CD4-positive, alpha-beta memory T cell (primary cell): ENCODE measurements around the gene HS3ST4. TPM values are rescaled to one million over a fixed set of nuclear protein-coding genes. Genes with fewer than 3 reads are reported as not detected.
"Not testable (repeated sequence)": the region's sequence is repeated elsewhere in the genome, so short reads cannot be mapped to it uniquely, and the experiment has no call there.

Source experiments
- CTCF ChIA-PET: fragments of 350-600 bp; sonication (Branson Sonifier 250); formaldehyde crosslinking; loops from one replicate; lab custom pipeline; 2021; ENCODE audit warnings: inconsistent platforms; ENCODE audit not compliant: partially characterized antibody; lab: Charles Lee
- POLR2A ChIA-PET: fragments of 350-600 bp; sonication (Branson Sonifier 250); formaldehyde crosslinking; loops from one replicate; lab custom pipeline; 2021; ENCODE audit not compliant: partially characterized antibody; lab: Charles Lee
- DNase-seq, 5 donors: peaks; one replicate each; pipeline versions ENCODE4 v3.0.0 to v3.0.0-alpha.2; 2020 to 2022; ENCODE audit warnings: mixed read lengths in 1 of 5
- H3K27ac ChIP-seq: one replicate; pipeline ENCODE4 v1.7.0; 2013; ENCODE audit warnings: low read depth, low read length
- H3K27me3 ChIP-seq: 2 replicates; pipeline ENCODE4 v1.7.0; 2013; ENCODE audit warnings: mild to moderate bottlenecking, low read length, moderate library complexity; ENCODE audit not compliant: insufficient read depth
- H3K36me3 ChIP-seq: 2 replicates; pipeline ENCODE4 v1.7.0; 2013; ENCODE audit warnings: mild to moderate bottlenecking, low read length, moderate library complexity; ENCODE audit not compliant: insufficient read depth
- H3K4me1 ChIP-seq: 2 replicates; pipeline ENCODE4 v1.7.0; 2013; ENCODE audit warnings: mild to moderate bottlenecking, low read length, moderate library complexity; ENCODE audit not compliant: insufficient read depth
- H3K4me3 ChIP-seq, 2 donors: one replicate each; pipeline ENCODE4 v1.7.0; 2013; ENCODE audit warnings: low read length in 2 of 2, mild to moderate bottlenecking in 1 of 2
- H3K9me3 ChIP-seq, 2 donors: one replicate each; pipeline ENCODE4 v1.7.0; 2013; ENCODE audit warnings: low read length in 2 of 2, control low read depth in 1 of 2; ENCODE audit not compliant: control insufficient read depth in 1 of 2
- H3K27ac Mint-ChIP-seq, 7 donors: one replicate each; pipeline ENCODE4 v1.8.0; 2020 to 2021; ENCODE audit warnings: mixed read lengths in 7 of 7, mild to moderate bottlenecking in 6 of 7, inconsistent platforms in 3 of 7, moderate library complexity in 3 of 7
- H3K27me3 Mint-ChIP-seq, 2 donors: one replicate each; pipeline ENCODE4 v1.8.0; 2020 to 2021; ENCODE audit warnings: mixed read lengths in 2 of 2
- H3K36me3 Mint-ChIP-seq, 2 donors: one replicate each; pipeline ENCODE4 v1.8.0; 2020 to 2021; ENCODE audit warnings: mixed read lengths in 2 of 2, inconsistent platforms in 1 of 2, mild to moderate bottlenecking in 1 of 2
- H3K4me1 Mint-ChIP-seq, 4 donors: one replicate each; pipeline ENCODE4 v1.8.0; 2020 to 2021; ENCODE audit warnings: mixed read lengths in 4 of 4, mild to moderate bottlenecking in 1 of 4
- H3K4me3 Mint-ChIP-seq, 8 donors: one replicate each; pipeline ENCODE4 v1.8.0; 2020 to 2021; ENCODE audit warnings: mixed read lengths in 8 of 8, mild to moderate bottlenecking in 7 of 8, moderate library complexity in 6 of 8, inconsistent platforms in 3 of 8
- H3K9me3 Mint-ChIP-seq, 8 donors: one replicate each; pipeline ENCODE4 v1.8.0; 2020 to 2021; ENCODE audit warnings: mixed read lengths in 8 of 8, mild to moderate bottlenecking in 5 of 8, inconsistent platforms in 3 of 8, moderate library complexity in 1 of 8
- intact Hi-C: fragments of 100-400 bp; cut with micrococcal nuclease; formaldehyde crosslinking; loops from one replicate; pipeline ENCODE4 v1.15.1; 2023
- polyA plus RNA-seq, 2 donors: library from polyadenylated mRNA; unstranded; fragments of 300-500 nt; fragmentation: Illumina TruSeq; gene quantifications; one replicate each; pipeline ENCODE4 v1.2.3, GENCODE V29; 2021
- total RNA-seq, 2 experiments: library from RNA; stranded (reverse); gene quantifications; one replicate each; pipeline ENCODE4 v1.2.3, GENCODE V29; 2021

HS3ST4 gene
- total and polyA plus RNA-seq, 4 experiments from 2014 or later, result not detected

DNA sequence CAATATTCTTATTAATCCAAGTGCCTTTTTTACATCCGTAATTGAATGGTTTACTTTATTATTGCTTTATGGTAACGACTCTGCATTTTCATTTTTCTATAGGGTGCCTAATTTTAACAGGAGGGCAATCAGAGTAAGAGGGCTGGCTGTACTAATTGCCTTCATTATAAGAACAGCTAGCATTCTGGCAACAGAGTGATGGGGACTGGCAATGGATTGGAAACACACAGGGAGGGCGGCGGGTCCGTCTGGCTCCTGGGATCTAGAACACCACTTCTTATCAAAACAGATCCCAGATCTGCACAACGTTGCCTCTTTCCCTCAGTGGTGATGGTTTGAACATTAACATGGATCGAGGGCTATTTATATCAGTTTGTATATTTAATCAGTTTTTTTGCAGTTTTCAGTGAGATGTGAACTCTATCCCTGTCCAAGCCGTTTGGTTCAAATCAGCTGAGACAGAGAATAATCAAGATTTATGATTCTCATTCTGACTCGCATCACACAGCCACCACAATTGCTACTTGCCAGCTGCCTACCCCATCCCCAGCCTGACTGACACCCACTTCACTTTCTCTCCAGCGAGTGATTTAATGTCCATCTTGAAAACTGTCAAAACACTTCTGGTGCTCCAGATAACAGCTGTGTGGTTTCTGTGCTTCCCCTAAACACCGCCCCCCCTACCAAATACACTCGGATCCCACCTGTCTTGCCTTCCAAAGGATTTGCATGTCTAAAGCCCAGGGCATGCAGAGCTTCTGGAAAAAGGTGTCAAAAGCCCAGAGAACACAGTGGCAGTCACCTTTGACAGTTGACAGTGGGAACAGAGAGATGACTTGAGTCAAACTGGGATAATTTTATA, 327.9 kb downstream of the HS3ST4 start:
- Histone ChIP-seq H3K4me3 (no peak overlapping the region), H3K9me3 (peaks cover 0 to 3% of the 10 kb centered on the region in 2 donors), H3K27me3 (no peaks in the 10 kb centered on the region), H3K27ac (no peak overlapping the region), H3K36me3 (no peaks in the 10 kb centered on the region), H3K4me1 (no peaks in the 10 kb centered on the region)
- intact Hi-C loops, result no loop called here
- no peak overlapping the region for H3K4me3 Mint-ChIP-seq
- CTCF ChIA-PET, result no interaction called here
- DNase-seq, result no peak
- peak overlapping the region in 1 of 7 donors; percentile 26 for H3K27ac Mint-ChIP-seq
- H3K27me3 Mint-ChIP-seq, result peaks cover 3% of the 10 kb centered on the region in 2 donors
- H3K4me1 Mint-ChIP-seq, result no peaks in the 10 kb centered on the region
- no peaks in the 10 kb centered on the region for H3K36me3 Mint-ChIP-seq
- H3K9me3 Mint-ChIP-seq, result peaks cover 0 to 40% (median 22%) of the 10 kb centered on the region in 8 donors
- POLR2A ChIA-PET, result no interaction called here

DNA sequence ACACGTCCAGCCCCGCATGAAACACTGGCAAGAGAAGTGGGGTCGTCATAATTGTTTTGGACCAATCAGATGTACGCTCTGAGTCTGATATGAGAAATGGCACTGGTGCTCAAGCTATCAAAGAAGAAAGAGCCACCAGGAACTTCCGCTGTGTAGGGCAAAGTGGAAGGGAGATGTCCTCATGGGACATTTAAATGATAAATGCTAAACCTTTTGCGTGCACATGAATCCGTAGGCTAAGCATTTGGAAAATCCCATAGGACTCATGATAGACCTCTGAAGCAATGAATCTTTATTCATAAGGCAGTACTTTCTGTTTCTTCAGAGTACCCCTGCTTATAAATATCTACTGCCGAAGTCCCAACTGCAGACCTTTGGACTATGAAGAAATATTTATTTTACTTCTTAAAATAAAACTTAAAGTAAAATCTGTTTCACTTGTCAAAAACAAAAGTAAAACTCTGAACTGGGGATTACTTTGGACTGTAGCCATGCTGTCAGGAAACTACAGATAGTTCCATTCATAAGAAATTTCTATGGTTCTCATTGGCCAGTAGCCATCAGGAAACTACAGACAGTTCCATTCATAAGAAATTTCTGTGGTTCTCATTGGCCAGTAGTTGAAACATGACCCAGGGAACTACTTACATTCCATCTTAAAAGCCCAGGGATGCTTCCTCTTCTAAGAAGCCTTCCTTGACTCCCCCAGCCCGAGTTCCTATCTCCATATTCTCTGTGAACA, 335.1 kb downstream of the HS3ST4 start:
- H3K4me1 ChIP-seq, result no peaks in the 10 kb centered on the region
- no peak overlapping the region for H3K27ac Mint-ChIP-seq

GRCh38 chr16:26031286-26031685, 339.5 kb downstream of the HS3ST4 start:
- Mint-ChIP-seq H3K4me1 (no peaks in the 10 kb centered on the region), H3K4me3 (no peak overlapping the region), H3K36me3 (no peaks in the 10 kb centered on the region), H3K27me3 (peaks cover 2 to 5% of the 10 kb centered on the region in 2 donors), H3K9me3 (peaks cover 0 to 4% (median 0%) of the 10 kb centered on the region in 8 donors), H3K27ac (no peak overlapping the region)
- no peak for DNase-seq
- Histone ChIP-seq H3K4me3 (no peak overlapping the region), H3K27ac (no peak overlapping the region), H3K4me1 (no peaks in the 10 kb centered on the region), H3K36me3 (no peaks in the 10 kb centered on the region), H3K9me3 (no peaks in the 10 kb centered on the region), H3K27me3 (no peaks in the 10 kb centered on the region)
- intact Hi-C loops, result no loop called here
- CTCF ChIA-PET, result no interaction called here
- POLR2A ChIA-PET, result no interaction called here

More for the DNA sequence above, 335.1 kb downstream of the HS3ST4 start:
- no peak overlapping the region for H3K27ac ChIP-seq
- no peaks in the 10 kb centered on the region for H3K4me1 Mint-ChIP-seq
- H3K4me3 ChIP-seq, result no peak overlapping the region
- no peaks in the 10 kb centered on the region for H3K36me3 ChIP-seq
- no peaks in the 10 kb centered on the region for H3K36me3 Mint-ChIP-seq
- POLR2A ChIA-PET, result no interaction called here
- CTCF ChIA-PET, result no interaction called here
- peaks cover 0 to 5% of the 10 kb centered on the region in 2 donors for H3K27me3 Mint-ChIP-seq
- no peaks in the 10 kb centered on the region for H3K27me3 ChIP-seq
- intact Hi-C loops, result no loop called here
- H3K9me3 Mint-ChIP-seq, result peaks cover 0 to 4% (median 0%) of the 10 kb centered on the region in 8 donors
- no peak for DNase-seq
- no peak overlapping the region for H3K4me3 Mint-ChIP-seq
- H3K9me3 ChIP-seq, result no peaks in the 10 kb centered on the region

DNA sequence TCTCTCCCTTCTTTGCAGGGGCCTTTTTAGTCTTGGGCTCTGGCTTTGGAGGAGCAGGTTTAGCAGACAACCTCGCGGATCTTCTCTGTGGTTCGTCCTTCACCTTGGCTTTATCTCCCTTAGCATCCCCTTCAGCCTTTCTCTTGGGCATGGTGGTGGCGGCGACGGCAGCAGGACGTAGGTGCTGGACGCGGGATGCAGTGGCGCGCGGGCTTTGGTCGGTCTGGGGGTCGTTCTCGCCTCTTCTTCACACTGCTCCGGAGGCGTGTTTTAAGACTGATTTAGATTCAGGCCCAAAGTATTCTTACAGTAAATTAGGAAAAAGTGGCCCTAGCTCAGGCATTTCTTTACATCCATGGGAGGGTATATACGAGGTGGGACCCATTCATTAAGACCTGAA, 340.9 kb downstream of the HS3ST4 start:
- H3K27ac ChIP-seq, H3K27ac Mint-ChIP-seq, H3K36me3 Mint-ChIP-seq, H3K9me3 ChIP-seq, H3K4me1 ChIP-seq, H3K36me3 ChIP-seq, H3K4me1 Mint-ChIP-seq, H3K9me3 Mint-ChIP-seq, H3K4me3 ChIP-seq, H3K4me3 Mint-ChIP-seq, CTCF ChIA-PET, POLR2A ChIA-PET, intact Hi-C loops, H3K27me3 Mint-ChIP-seq, H3K27me3 ChIP-seq, DNase-seq: not testable (repeated sequence)

- POLR2A ChIA-PET, result no interaction called here
These were observed 350.4 kb downstream of the HS3ST4 start for GRCh38 chr16:26041952-26042668.

DNA sequence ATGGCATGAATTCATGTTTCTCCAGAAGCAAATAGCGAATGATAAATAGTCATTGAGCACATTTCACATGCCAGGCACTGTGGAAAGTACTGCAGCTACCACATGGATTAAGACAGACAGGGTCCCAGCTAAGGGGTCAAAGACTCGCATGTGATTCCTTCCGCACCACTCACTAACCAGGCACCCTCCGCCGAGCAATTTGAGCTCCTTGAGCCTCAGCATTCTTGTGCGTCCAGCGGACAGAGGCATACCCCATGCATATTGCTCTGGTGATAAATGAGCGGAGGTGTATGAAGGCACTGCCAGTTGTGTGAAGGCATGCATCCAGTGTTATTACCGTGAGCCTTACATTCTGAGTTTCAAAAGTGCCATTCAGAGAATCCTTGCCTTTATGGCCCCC, 358.7 kb downstream of the HS3ST4 start:
- H3K27ac Mint-ChIP-seq, result no peak overlapping the region
- H3K9me3 ChIP-seq, result no peaks in the 10 kb centered on the region
- H3K9me3 Mint-ChIP-seq, result peaks cover 0 to 8% (median 2%) of the 10 kb centered on the region in 8 donors
- H3K27ac ChIP-seq, result no peak overlapping the region
- H3K27me3 Mint-ChIP-seq, result peaks cover 9 to 10% of the 10 kb centered on the region in 2 donors
- POLR2A ChIA-PET, result no interaction called here
- CTCF ChIA-PET, result no interaction called here
- intact Hi-C loops, result no loop called here
- H3K4me1 Mint-ChIP-seq, result no peaks in the 10 kb centered on the region
- H3K27me3 ChIP-seq, result no peaks in the 10 kb centered on the region
- no peak overlapping the region for H3K4me3 ChIP-seq
- H3K36me3 ChIP-seq, result no peaks in the 10 kb centered on the region
- no peaks in the 10 kb centered on the region for H3K4me1 ChIP-seq
- H3K36me3 Mint-ChIP-seq, result no peaks in the 10 kb centered on the region
- H3K4me3 Mint-ChIP-seq, result no peak overlapping the region
- no peak for DNase-seq

More at GRCh38 chr16:26041952-26042668, 350.4 kb downstream of the HS3ST4 start:
- DNase-seq, result no peak
- Histone ChIP-seq H3K9me3 (no peaks in the 10 kb centered on the region), H3K4me1 (no peaks in the 10 kb centered on the region), H3K4me3 (no peak overlapping the region), H3K36me3 (no peaks in the 10 kb centered on the region), H3K27ac (no peak overlapping the region), H3K27me3 (no peaks in the 10 kb centered on the region)
- CTCF ChIA-PET, result no interaction called here
- intact Hi-C loops, result no loop called here
- Mint-ChIP-seq H3K4me3 (peak overlapping the region in 1 of 8 donors; percentile 36), H3K36me3 (no peaks in the 10 kb centered on the region), H3K27me3 (peaks cover 0 to 2% of the 10 kb centered on the region in 2 donors), H3K9me3 (no peaks in the 10 kb centered on the region), H3K4me1 (no peaks in the 10 kb centered on the region), H3K27ac (no peak overlapping the region)

GRCh38 chr16:26051063-26051462, 359.3 kb downstream of the HS3ST4 start:
- Mint-ChIP-seq H3K4me1 (no peaks in the 10 kb centered on the region), H3K9me3 (peaks cover 0 to 8% (median 2%) of the 10 kb centered on the region in 8 donors), H3K27me3 (peaks cover 9 to 10% of the 10 kb centered on the region in 2 donors), H3K36me3 (no peaks in the 10 kb centered on the region), H3K27ac (no peak overlapping the region), H3K4me3 (no peak overlapping the region)
- Histone ChIP-seq H3K36me3 (no peaks in the 10 kb centered on the region), H3K4me1 (no peaks in the 10 kb centered on the region), H3K9me3 (no peaks in the 10 kb centered on the region), H3K27ac (no peak overlapping the region), H3K27me3 (no peaks in the 10 kb centered on the region), H3K4me3 (no peak overlapping the region)
- no peak for DNase-seq
- ChIA-PET POLR2A (no interaction called here), CTCF (no interaction called here)
- intact Hi-C loops, result no loop called here
